Left ventricle myocardium inferior (tissue), 1 donor: ENCODE data around the gene ERLEC1. TPM values are rescaled to one million over a fixed set of nuclear protein-coding genes. Genes with fewer than 3 reads are reported as not detected.
"Not testable (repeated sequence)": the region's sequence is repeated elsewhere in the genome, so short reads cannot be mapped to it uniquely, and the experiment has no call there.

Source experiments
- DNase-seq: peaks from one replicate; pipeline ENCODE4 v3.0.0-alpha.2; 2020
- H3K27ac ChIP-seq: fragments of 200-600 bp; replicated peaks from 2 replicates; pipeline ENCODE4 v1.8.0; 2021
- H3K27me3 ChIP-seq: fragments of 200-600 bp; 2 replicates; pipeline ENCODE4 v1.8.0; 2021; ENCODE audit warnings: low read depth
- H3K36me3 ChIP-seq: fragments of 200-600 bp; 2 replicates; pipeline ENCODE4 v1.8.0; 2021
- H3K4me1 ChIP-seq: fragments of 200-600 bp; 2 replicates; pipeline ENCODE4 v1.8.0; 2021
- H3K4me3 ChIP-seq: fragments of 200-600 bp; 2 replicates; pipeline ENCODE4 v1.8.0; 2021; ENCODE audit warnings: mild to moderate bottlenecking, moderate library complexity
- H3K9me3 ChIP-seq: fragments of 200-600 bp; replicated peaks from 2 replicates; pipeline ENCODE4 v1.8.0; 2021
- intact Hi-C: fragments of 100-400 bp; cut with micrococcal nuclease; formaldehyde crosslinking; loops from one replicate; pipeline ENCODE4 v1.11.0; 2022
- total RNA-seq: library from RNA; stranded (reverse); fragmentation: NEBNext Ultra II Directional; extraction: Animal tissue kit (Norgen Biotek cat#: 25700); gene quantifications from one replicate; pipeline ENCODE4 v1.2.1, GENCODE V29; 2021
- TF ChIP-seq, protein P1 (sequence below): fragments of 200-600 bp; IDR thresholded peaks from 2 replicates; pipeline ENCODE4 v1.8.0; 2021; ENCODE audit warnings: antibody characterized with exemption, mild to moderate bottlenecking, borderline replicate concordance
- donor health status: DM: no; HTN: yes; CAD: no; lungs with severe emphysema.

The ERLEC1 gene
- total RNA-seq, 1 donor from 2014 or later = 44.3 TPM

DNA sequence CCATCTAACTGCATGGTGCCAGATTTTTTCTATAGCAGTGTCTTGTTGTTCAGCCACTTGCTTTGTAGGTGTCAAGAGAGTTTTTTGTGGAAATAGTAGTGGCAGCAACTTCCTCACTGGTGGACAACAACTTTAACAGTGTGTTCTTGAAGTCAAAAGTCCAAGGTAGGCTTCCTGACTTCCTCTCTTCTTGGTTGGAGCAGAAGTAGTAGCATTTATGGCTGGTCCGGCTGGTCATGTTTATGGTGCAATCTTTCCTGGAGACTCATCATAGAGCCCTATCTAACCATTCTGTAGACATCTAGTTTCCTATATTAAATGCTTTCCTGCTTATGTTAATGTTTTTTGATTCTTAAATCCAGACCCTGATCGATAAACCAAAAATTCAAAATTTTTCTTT, 61.2 kb downstream of the ERLEC1 start:
- Histone ChIP-seq H3K9me3 (no peaks in the 10 kb centered on the region), H3K4me3 (no peak overlapping the region), H3K27ac (no peak overlapping the region), H3K36me3 (peaks cover 6% of the 10 kb centered on the region), H3K27me3 (no peaks in the 10 kb centered on the region), H3K4me1 (no peaks in the 10 kb centered on the region)
- TF ChIP-seq, protein P1, sequence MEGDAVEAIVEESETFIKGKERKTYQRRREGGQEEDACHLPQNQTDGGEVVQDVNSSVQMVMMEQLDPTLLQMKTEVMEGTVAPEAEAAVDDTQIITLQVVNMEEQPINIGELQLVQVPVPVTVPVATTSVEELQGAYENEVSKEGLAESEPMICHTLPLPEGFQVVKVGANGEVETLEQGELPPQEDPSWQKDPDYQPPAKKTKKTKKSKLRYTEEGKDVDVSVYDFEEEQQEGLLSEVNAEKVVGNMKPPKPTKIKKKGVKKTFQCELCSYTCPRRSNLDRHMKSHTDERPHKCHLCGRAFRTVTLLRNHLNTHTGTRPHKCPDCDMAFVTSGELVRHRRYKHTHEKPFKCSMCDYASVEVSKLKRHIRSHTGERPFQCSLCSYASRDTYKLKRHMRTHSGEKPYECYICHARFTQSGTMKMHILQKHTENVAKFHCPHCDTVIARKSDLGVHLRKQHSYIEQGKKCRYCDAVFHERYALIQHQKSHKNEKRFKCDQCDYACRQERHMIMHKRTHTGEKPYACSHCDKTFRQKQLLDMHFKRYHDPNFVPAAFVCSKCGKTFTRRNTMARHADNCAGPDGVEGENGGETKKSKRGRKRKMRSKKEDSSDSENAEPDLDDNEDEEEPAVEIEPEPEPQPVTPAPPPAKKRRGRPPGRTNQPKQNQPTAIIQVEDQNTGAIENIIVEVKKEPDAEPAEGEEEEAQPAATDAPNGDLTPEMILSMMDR = no peak
- intact Hi-C loops = no loop called here
- no peak for DNase-seq

GRCh38 chr2:53851052-53851757, 64.4 kb downstream of the ERLEC1 start:
- DNase-seq, H3K4me1 ChIP-seq, intact Hi-C loops, H3K27me3 ChIP-seq, H3K4me3 ChIP-seq, H3K9me3 ChIP-seq, H3K27ac ChIP-seq: not testable (repeated sequence)
- H3K36me3 ChIP-seq = peaks cover 23% of the 10 kb centered on the region

DNA sequence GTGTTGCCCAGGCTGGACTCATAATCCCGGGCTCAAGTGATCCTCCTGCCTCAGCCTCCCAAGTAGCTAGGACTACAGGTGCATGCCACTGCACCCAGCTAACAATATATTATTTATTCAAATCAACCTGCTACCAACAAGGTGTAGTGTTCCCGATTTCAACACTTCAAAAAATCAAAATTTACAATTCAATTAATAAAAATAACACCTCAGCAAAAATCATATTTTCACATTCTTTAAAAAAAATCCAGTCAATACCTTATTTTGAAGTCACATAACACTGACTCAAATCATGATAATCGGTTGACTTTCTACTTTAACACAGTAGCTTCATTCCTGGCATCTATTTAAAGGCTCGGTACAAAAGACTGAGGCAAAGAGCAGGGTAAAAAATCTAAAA, 65.7 kb downstream of the ERLEC1 start:
- no peak overlapping the region for H3K4me3 ChIP-seq
- H3K36me3 ChIP-seq = peaks cover 23% of the 10 kb centered on the region
- no peaks in the 10 kb centered on the region for H3K4me1 ChIP-seq
- no peaks in the 10 kb centered on the region for H3K27me3 ChIP-seq
- DNase-seq = no peak
- intact Hi-C loops = no loop called here
- H3K27ac ChIP-seq = no peak overlapping the region
- H3K9me3 ChIP-seq = no peaks in the 10 kb centered on the region
- TF ChIP-seq, protein P1 = no peak

GRCh38 chr2:53854678-53855077, 67.8 kb downstream of the ERLEC1 start:
- Histone ChIP-seq H3K4me1 (peaks cover 3% of the 10 kb centered on the region), H3K27ac (no peak overlapping the region), H3K9me3 (no peaks in the 10 kb centered on the region), H3K36me3 (peaks cover 17% of the 10 kb centered on the region), H3K27me3 (no peaks in the 10 kb centered on the region), H3K4me3 (no peak overlapping the region)
- no peak for DNase-seq
- TF ChIP-seq, protein P1 = no peak
- intact Hi-C loops = no loop called here

- peaks cover 17% of the 10 kb centered on the region for H3K36me3 ChIP-seq
- intact Hi-C loops = no loop called here
- DNase-seq = no peak
- no peak overlapping the region for H3K27ac ChIP-seq
- no peaks in the 10 kb centered on the region for H3K27me3 ChIP-seq
- TF ChIP-seq, protein P1 = no peak
- H3K4me3 ChIP-seq = no peak overlapping the region
- peaks cover 10% of the 10 kb centered on the region for H3K4me1 ChIP-seq
- H3K9me3 ChIP-seq = no peaks in the 10 kb centered on the region
Measured at GRCh38 chr2:53856272-53856671, 69.4 kb downstream of the ERLEC1 start.
